SK-N-DZ (cell line): Measurements from ENCODE around the gene ITGB8.
A peak's percentile ranks its signal among the peaks of the same experiment; 100 is the strongest.

Source experiments
- DNase-seq: peaks from one replicate; pipeline ENCODE4 v3.0.0-alpha.2; 2015; ENCODE audit warnings: low spot score

Gene ITGB8

GRCh38 chr7:20417675-20418382 is 87.1 kb downstream of the ITGB8 start:
- no peak for DNase-seq

GRCh38 chr7:20424500-20424899 is 93.8 kb downstream of the ITGB8 start:
- DNase-seq = no peak

- peak; percentile 82 for DNase-seq
These were observed 100.0 kb downstream of the ITGB8 start for GRCh38 chr7:20430664-20431063.

GRCh38 chr7:20431146-20431545 is 100.4 kb downstream of the ITGB8 start:
- no peak for DNase-seq

GRCh38 chr7:20432071-20432470 is 101.4 kb downstream of the ITGB8 start:
- DNase-seq = peak; percentile 66

- no peak for DNase-seq
These were observed 104.6 kb downstream of the ITGB8 start for GRCh38 chr7:20435305-20435704.

- no peak for DNase-seq
These were observed 107.5 kb downstream of the ITGB8 start for GRCh38 chr7:20438248-20438647.

GRCh38 chr7:20438694-20439376 is 108.1 kb downstream of the ITGB8 start:
- no peak for DNase-seq

GRCh38 chr7:20439416-20440185 is 108.9 kb downstream of the ITGB8 start:
- DNase-seq = no peak

- DNase-seq = no peak
These were observed 109.9 kb downstream of the ITGB8 start for GRCh38 chr7:20440472-20441105.

GRCh38 chr7:20441346-20441745 is 110.6 kb downstream of the ITGB8 start:
- DNase-seq = no peak

GRCh38 chr7:20441991-20442441 is 111.3 kb downstream of the ITGB8 start:
- no peak for DNase-seq

- no peak for DNase-seq
These were observed 112.3 kb downstream of the ITGB8 start for GRCh38 chr7:20442951-20443350.

GRCh38 chr7:20444030-20444800 is 113.5 kb downstream of the ITGB8 start:
- DNase-seq = no peak

GRCh38 chr7:20447021-20447650 is 116.4 kb downstream of the ITGB8 start:
- DNase-seq = no peak

- DNase-seq = no peak
These were observed 118.5 kb downstream of the ITGB8 start for GRCh38 chr7:20449176-20449575.

GRCh38 chr7:20450536-20450935 is 119.8 kb downstream of the ITGB8 start:
- no peak for DNase-seq

- DNase-seq = no peak
These were observed 123.5 kb downstream of the ITGB8 start for GRCh38 chr7:20454202-20454601.

- DNase-seq = no peak
These were observed 126.0 kb downstream of the ITGB8 start for GRCh38 chr7:20456701-20457100.

GRCh38 chr7:20458521-20458920 is 127.8 kb downstream of the ITGB8 start:
- DNase-seq = no peak

GRCh38 chr7:20459419-20459818 is 128.7 kb downstream of the ITGB8 start:
- no peak for DNase-seq
